ENCODE data around the gene SFXN1. TPM values are rescaled to one million over a fixed set of nuclear protein-coding genes. Genes with fewer than 3 reads are reported as not detected.

The SFXN1 gene
- total RNA-seq, 1 experiment from 2014 or later: 88.3 TPM

- ATAC-seq (peak; percentile 1; the same call in 1 of the 2 replicates), DNase-seq (ENCODE audit: low read depth, low spot score) (no peak)
- no peaks in the 10 kb centered on the region for H3K9me3 ChIP-seq (ENCODE audit: control insufficient read depth, insufficient read depth, low read depth, low read length)
- in situ Hi-C loops (cut with HindIII; ENCODE audit: low pct_unique_long_range_greater_than_20kb, low sequenced_read_pairs): no loop called here
- TF ChIP-seq CTCF (IDR thresholded peaks at IDR 0.05) (no peak), SIN3A (IDR thresholded peaks at IDR 0.05; ENCODE audit: borderline replicate concordance, insufficient read depth, low read depth, low read length) (no peak), POLR2AphosphoS5 (IDR thresholded peaks at IDR 0.05; ENCODE audit: low read depth, low read length) (no peak), TCF7L2 (IDR thresholded peaks at IDR 0.05; ENCODE audit: low read depth, low read length) (no peak), REST (IDR thresholded peaks at IDR 0.05; ENCODE audit: insufficient read depth in 1 of 2, low read depth in 2 of 2, low read length in 1 of 2) (no peak)
- H3K4me1 ChIP-seq (ENCODE audit: control insufficient read depth, insufficient read depth, low read length): no peaks in the 10 kb centered on the region; the same call in 1 of the 2 replicates
- H3K36me3 ChIP-seq (ENCODE audit: control insufficient read depth, insufficient read depth, low read length): no peaks in the 10 kb centered on the region
- no TSS peak for BruUV-seq (replicated peaks)
- ChIA-PET CTCF (interaction anchor here (1.0 to 1.1 kb wide), 2 partner anchors 437 to 492 kb away, joined by 3 to 4 read pairs; no protein-coding TSS in a partner anchor), POLR2A (no interaction called here)
- H3K27me3 ChIP-seq (ENCODE audit: control insufficient read depth, insufficient read depth, low read length): peaks cover 8% of the 10 kb centered on the region
- peak overlapping the region; percentile 43 to 73 for H3K4me3 ChIP-seq (ENCODE audit: low read depth in 2 of 2, low read length in 2 of 2)
- intact Hi-C loops (cut with micrococcal nuclease; ENCODE audit: unreplicated experiment): no loop called here
- peak overlapping the region; percentile 40 for H3K27ac ChIP-seq (ENCODE audit: low read length)
Observed at GRCh38 chr5:175443514-175444059, 34.8 kb upstream of the SFXN1 start.

- H3K27me3 ChIP-seq (ENCODE audit: control insufficient read depth, insufficient read depth, low read length): peaks cover 10% of the 10 kb centered on the region
Observed at GRCh38 chr5:175444060-175444904, 34.1 kb upstream of the SFXN1 start, which contains the start of gene DRD1. Gene DRD1 (minus strand): TSS chr5:175444182. CDS start chr5:175443099, 1,083 bp downstream.

More at GRCh38 chr5:175444060-175444904, 34.1 kb upstream of the SFXN1 start, which contains the start of gene DRD1:
- H3K4me3 ChIP-seq (ENCODE audit: low read depth in 2 of 2, low read length in 2 of 2): peak within 1 kb of the TSS; percentile 43 to 73
- intact Hi-C loops (cut with micrococcal nuclease; ENCODE audit: unreplicated experiment) (no loop called here), in situ Hi-C loops (cut with HindIII; ENCODE audit: low pct_unique_long_range_greater_than_20kb, low sequenced_read_pairs) (no loop called here)
- no peaks in the 10 kb centered on the region; the same call in 1 of the 2 replicates for H3K4me1 ChIP-seq (ENCODE audit: control insufficient read depth, insufficient read depth, low read length)
- no peak for DNase-seq (ENCODE audit: low read depth, low spot score)
- H3K27ac ChIP-seq (ENCODE audit: low read length): peak within 1 kb of the TSS; percentile 40
- H3K9me3 ChIP-seq (ENCODE audit: control insufficient read depth, insufficient read depth, low read depth, low read length): no peaks in the 10 kb centered on the region
- BruUV-seq (replicated peaks): no TSS peak
- ATAC-seq: peak; percentile 90
- no peak for TF ChIP-seq SIN3A (IDR thresholded peaks at IDR 0.05; ENCODE audit: borderline replicate concordance, insufficient read depth, low read depth, low read length)
- TF ChIP-seq TCF7L2 (IDR thresholded peaks at IDR 0.05; ENCODE audit: low read depth, low read length): 0 out of 2 replicates have a peak, but pooled peaks have one; percentile 15
- TF ChIP-seq POLR2AphosphoS5 (IDR thresholded peaks at IDR 0.05; ENCODE audit: low read depth, low read length): no peak
- TF ChIP-seq REST (IDR thresholded peaks at IDR 0.05; ENCODE audit: insufficient read depth in 1 of 2, low read depth in 2 of 2, low read length in 1 of 2): no peak
- peak; percentile 98 for TF ChIP-seq CTCF (IDR thresholded peaks at IDR 0.05)
- POLR2A ChIA-PET: no interaction called here
- CTCF ChIA-PET: interaction anchor here (1.0 to 1.1 kb wide), 2 partner anchors 437 to 493 kb away, joined by 3 to 4 read pairs; no protein-coding TSS in a partner anchor
- no peaks in the 10 kb centered on the region for H3K36me3 ChIP-seq (ENCODE audit: control insufficient read depth, insufficient read depth, low read length)
